GM12878 (cell line): ENCODE results near the gene TBC1D28. TPM values are rescaled to one million over a fixed set of nuclear protein-coding genes. Genes with fewer than 3 reads are reported as not detected.
"Not testable (repeated sequence)": the region's sequence is repeated elsewhere in the genome, so short reads cannot be mapped to it uniquely, and the experiment has no call there.

Experiments used
- ATAC-seq: fragments of 200-7000 bp; cut with Tn5 transposase; 3 replicates; pipeline ENCODE4 v1.9.1; 2020; ENCODE audit warnings: mild to moderate bottlenecking, moderate library complexity
- BruUV-seq: library from RNA; stranded (reverse); fragments of 400-500 nt; replicated peaks from 2 replicates; lab custom pipeline; 2021; lab: Mats Ljungman, UMichigan
- CTCF ChIA-PET: fragments of 300-600 bp; sonication (Branson Sonifier 250); formaldehyde crosslinking; extraction: SDS; loops from one replicate; lab custom pipeline; 2021; ENCODE audit warnings: inconsistent platforms; lab: Yijun Ruan, JAX
- POLR2A ChIA-PET: fragments of 350-600 bp; formaldehyde crosslinking; extraction: SDS; loops from one replicate; lab custom pipeline; 2021; ENCODE audit warnings: inconsistent platforms; lab: Charles Lee
- RAD21 ChIA-PET: fragments of 300-600 bp; sonication (Branson Sonifier 250); formaldehyde crosslinking; loops from one replicate; lab custom pipeline; 2023; ENCODE audit warnings: antibody characterized with exemption; ENCODE audit not compliant: unreplicated experiment; lab: Charles Lee
- SMC1A ChIA-PET: fragments of 300-600 bp; sonication (Branson Sonifier 250); formaldehyde crosslinking; loops from one replicate; lab custom pipeline; 2023; ENCODE audit not compliant: unreplicated experiment, uncharacterized antibody; lab: Charles Lee
- DNase-seq: peaks from one replicate; pipeline ENCODE4 v3.0.0-alpha.2; 2011; ENCODE audit warnings: low read depth, low spot score
- FAIRE-seq: peaks from 3 replicates; lab custom pipeline; 2011; peaks lifted over from hg19 to GRCh38; lab: Jason Lieb, UNC
- H2AFZ ChIP-seq: 2 replicates; pipeline ENCODE4 v1.6.0; 2011; ENCODE audit warnings: low read depth, low read length, control low read depth; ENCODE audit not compliant: control insufficient read depth
- H3K27ac ChIP-seq: 2 replicates; pipeline ENCODE4 v1.5.1; 2011; ENCODE audit warnings: control low read depth; ENCODE audit not compliant: control insufficient read depth, insufficient read depth
- H3K27me3 ChIP-seq, 2 experiments: replicated peaks in 1 of 2; 2 replicates each; pipeline versions ENCODE4 v1.6.0 to v1.6.1; 2011; ENCODE audit warnings: low read length in 1 of 2; ENCODE audit not compliant: control insufficient read depth in 2 of 2, insufficient read depth in 2 of 2
- H3K36me3 ChIP-seq, 2 experiments: 2 replicates each; pipeline ENCODE4 v1.5.1; 2011; ENCODE audit warnings: low read length in 1 of 2; ENCODE audit not compliant: control insufficient read depth in 2 of 2, insufficient read depth in 2 of 2
- H3K4me1 ChIP-seq: 2 replicates; pipeline ENCODE4 v1.6.1; 2011; ENCODE audit warnings: mild to moderate bottlenecking, low read length, moderate library complexity, mixed read lengths; ENCODE audit not compliant: control insufficient read depth, insufficient read depth
- H3K4me2 ChIP-seq: 2 replicates; pipeline ENCODE4 v1.6.0; 2011; ENCODE audit warnings: control low read depth; ENCODE audit not compliant: control insufficient read depth, insufficient read depth
- H3K4me3 ChIP-seq: fragments of 200-600 bp; sonication (generic); 2 replicates; pipeline ENCODE4 v1.5.1; 2016
- H3K79me2 ChIP-seq: 2 replicates; pipeline ENCODE4 v1.6.0; 2011; ENCODE audit warnings: low read length; ENCODE audit not compliant: control insufficient read depth, insufficient read depth
- H3K9ac ChIP-seq: 2 replicates; pipeline ENCODE4 v1.8.0; 2011; ENCODE audit warnings: low read length, control low read depth, mixed read lengths; ENCODE audit not compliant: control insufficient read depth, insufficient read depth
- H3K9me3 ChIP-seq: replicated peaks from 3 replicates; pipeline ENCODE4 v1.5.1; 2011; ENCODE audit warnings: mild to moderate bottlenecking, low read length; ENCODE audit not compliant: control insufficient read depth, insufficient read depth
- H4K20me1 ChIP-seq: 2 replicates; pipeline ENCODE4 v1.6.0; 2011; ENCODE audit not compliant: control insufficient read depth, insufficient read depth
- IKZF1 ChIP-seq: fragments of 450-650 bp; conservative IDR thresholded peaks from 2 replicates; pipeline ENCODE4 v1.6.1; 2017; ENCODE audit warnings: antibody characterized with exemption, mild to moderate bottlenecking
- POU2F2 ChIP-seq: IDR thresholded peaks from 3 replicates; pipeline ENCODE4 v1.6.1; 2011; ENCODE audit warnings: low read depth, mild to moderate bottlenecking, low read length, borderline replicate concordance
- RB1 ChIP-seq: fragments of 450-650 bp; formaldehyde crosslinking; IDR thresholded peaks from 2 replicates; pipeline ENCODE4 v1.6.1; 2017; ENCODE audit warnings: mild to moderate bottlenecking, borderline replicate concordance
- RELA ChIP-seq: fragments of 450-650 bp; IDR thresholded peaks from 2 replicates; pipeline ENCODE4 v1.8.0; 2014; ENCODE audit warnings: borderline replicate concordance; ENCODE audit not compliant: partially characterized antibody
- SMARCA5 ChIP-seq: fragments of 450-650 bp; IDR thresholded peaks from 2 replicates; pipeline ENCODE4 v1.6.1; 2017; ENCODE audit warnings: mild to moderate bottlenecking
- SMC3 ChIP-seq: IDR thresholded peaks from 2 replicates; pipeline ENCODE4 v1.6.1; 2011; ENCODE audit warnings: low read length, improper control_type of control experiment, borderline replicate concordance
- WGBS: methylation state at CpG from one replicate; pipeline ENCODE4 v1.1.6; 2016; ENCODE audit warnings: low lambda C conversion rate; ENCODE audit not compliant: insufficient replicate concordance, insufficient coverage; ENCODE audit errors: missing lambda C conversion rate; 5-methylcytosine and 5-hydroxymethylcytosine counted together
- in situ Hi-C: fragments of 300-500 bp; cut with MboI; formaldehyde crosslinking; loops from 9 replicates; pipeline ENCODE4 v1.14.3; 2018; ENCODE audit warnings: mixed read lengths
- intact Hi-C: fragments of 100-400 bp; cut with micrococcal nuclease; formaldehyde crosslinking; loops from one replicate; pipeline ENCODE4 v1.14.2; 2022; ENCODE audit not compliant: unreplicated experiment
- polyA plus RNA-seq, 11 experiments: library from polyadenylated mRNA; depleted of rRNA in 4 of 11; unstranded in 6 of 11; stranded (reverse) in 5 of 11; fragments of >200 nt; fragmentation: Nextera tagmentation in 4 of 11; fragmentation: Illumina TruSeq in 1 of 11; extraction: Ambion mirVana in 4 of 11; extraction: Trizol in 1 of 11; gene quantifications; 1 replicate in 1 of 11; 2 replicates in 10 of 11; pipeline versions ENCODE4 v1.2.1 to v1.2.3, GENCODE V29; 2011 to 2016; ENCODE audit warnings: inconsistent platforms in 2 of 11, missing spikeins in 2 of 11, low read depth in 1 of 11
- total RNA-seq, 4 experiments: library from RNA; depleted of rRNA in 3 of 4; stranded (reverse); fragments of >200 nt in 3 of 4; fragmentation: Illumina TruSeq in 1 of 4; extraction: Trizol in 1 of 4; gene quantifications; 2 replicates each; pipeline versions ENCODE4 v1.2.1 to v1.2.3, GENCODE V29; 2013 to 2021
- TF ChIP-seq, protein P1 (sequence below): fragments of 150-350 bp; IDR thresholded peaks from 2 replicates; pipeline ENCODE4 v1.6.1; 2014; ENCODE audit warnings: mild to moderate bottlenecking, low read depth, low read length
- TF ChIP-seq, protein P2 (sequence below): fragments of 450-650 bp; IDR thresholded peaks from 2 replicates; pipeline ENCODE4 v1.6.1; 2017; ENCODE audit warnings: mild to moderate bottlenecking, moderate library complexity

The TBC1D28 gene
- total and polyA plus RNA-seq, 10 of the 15 experiments (the other 5 are each of a cell fraction or from before 2014, with no cell fraction given): not detected

DNA sequence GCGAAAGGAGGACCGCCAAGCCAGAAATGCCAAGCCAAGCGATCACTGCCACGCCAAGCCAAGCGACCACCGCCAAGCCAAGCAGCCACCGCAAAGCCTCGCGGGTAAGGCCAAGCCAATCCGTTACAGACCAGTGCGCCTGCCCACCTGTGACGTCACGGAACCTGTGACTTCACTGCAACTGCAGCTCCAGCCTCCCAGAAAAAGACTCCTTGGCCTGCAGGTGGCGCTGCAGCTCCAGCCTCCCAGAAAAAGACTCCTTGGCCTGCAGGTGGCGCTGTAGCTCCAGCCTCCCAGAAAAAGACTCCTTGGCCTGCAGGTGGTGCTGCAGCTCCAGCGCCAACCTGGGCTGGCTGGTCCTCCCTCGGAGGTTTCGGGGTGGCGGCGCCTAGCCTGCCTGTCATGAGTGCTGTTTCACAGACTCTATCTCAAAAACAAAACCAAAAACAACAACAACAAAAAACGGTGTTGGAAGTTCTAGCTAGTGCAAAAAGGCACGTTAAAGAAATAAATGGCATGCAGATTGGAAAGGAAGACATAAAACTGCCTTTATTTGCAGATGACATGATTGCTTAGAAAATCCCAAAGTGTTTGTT lies 18.6 kb downstream of the TBC1D28 start (continued):
- TF ChIP-seq, protein P1, sequence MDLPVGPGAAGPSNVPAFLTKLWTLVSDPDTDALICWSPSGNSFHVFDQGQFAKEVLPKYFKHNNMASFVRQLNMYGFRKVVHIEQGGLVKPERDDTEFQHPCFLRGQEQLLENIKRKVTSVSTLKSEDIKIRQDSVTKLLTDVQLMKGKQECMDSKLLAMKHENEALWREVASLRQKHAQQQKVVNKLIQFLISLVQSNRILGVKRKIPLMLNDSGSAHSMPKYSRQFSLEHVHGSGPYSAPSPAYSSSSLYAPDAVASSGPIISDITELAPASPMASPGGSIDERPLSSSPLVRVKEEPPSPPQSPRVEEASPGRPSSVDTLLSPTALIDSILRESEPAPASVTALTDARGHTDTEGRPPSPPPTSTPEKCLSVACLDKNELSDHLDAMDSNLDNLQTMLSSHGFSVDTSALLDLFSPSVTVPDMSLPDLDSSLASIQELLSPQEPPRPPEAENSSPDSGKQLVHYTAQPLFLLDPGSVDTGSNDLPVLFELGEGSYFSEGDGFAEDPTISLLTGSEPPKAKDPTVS: 0 out of 2 replicates have a peak, but pooled peaks have one; percentile 31
- TF ChIP-seq, protein P2, sequence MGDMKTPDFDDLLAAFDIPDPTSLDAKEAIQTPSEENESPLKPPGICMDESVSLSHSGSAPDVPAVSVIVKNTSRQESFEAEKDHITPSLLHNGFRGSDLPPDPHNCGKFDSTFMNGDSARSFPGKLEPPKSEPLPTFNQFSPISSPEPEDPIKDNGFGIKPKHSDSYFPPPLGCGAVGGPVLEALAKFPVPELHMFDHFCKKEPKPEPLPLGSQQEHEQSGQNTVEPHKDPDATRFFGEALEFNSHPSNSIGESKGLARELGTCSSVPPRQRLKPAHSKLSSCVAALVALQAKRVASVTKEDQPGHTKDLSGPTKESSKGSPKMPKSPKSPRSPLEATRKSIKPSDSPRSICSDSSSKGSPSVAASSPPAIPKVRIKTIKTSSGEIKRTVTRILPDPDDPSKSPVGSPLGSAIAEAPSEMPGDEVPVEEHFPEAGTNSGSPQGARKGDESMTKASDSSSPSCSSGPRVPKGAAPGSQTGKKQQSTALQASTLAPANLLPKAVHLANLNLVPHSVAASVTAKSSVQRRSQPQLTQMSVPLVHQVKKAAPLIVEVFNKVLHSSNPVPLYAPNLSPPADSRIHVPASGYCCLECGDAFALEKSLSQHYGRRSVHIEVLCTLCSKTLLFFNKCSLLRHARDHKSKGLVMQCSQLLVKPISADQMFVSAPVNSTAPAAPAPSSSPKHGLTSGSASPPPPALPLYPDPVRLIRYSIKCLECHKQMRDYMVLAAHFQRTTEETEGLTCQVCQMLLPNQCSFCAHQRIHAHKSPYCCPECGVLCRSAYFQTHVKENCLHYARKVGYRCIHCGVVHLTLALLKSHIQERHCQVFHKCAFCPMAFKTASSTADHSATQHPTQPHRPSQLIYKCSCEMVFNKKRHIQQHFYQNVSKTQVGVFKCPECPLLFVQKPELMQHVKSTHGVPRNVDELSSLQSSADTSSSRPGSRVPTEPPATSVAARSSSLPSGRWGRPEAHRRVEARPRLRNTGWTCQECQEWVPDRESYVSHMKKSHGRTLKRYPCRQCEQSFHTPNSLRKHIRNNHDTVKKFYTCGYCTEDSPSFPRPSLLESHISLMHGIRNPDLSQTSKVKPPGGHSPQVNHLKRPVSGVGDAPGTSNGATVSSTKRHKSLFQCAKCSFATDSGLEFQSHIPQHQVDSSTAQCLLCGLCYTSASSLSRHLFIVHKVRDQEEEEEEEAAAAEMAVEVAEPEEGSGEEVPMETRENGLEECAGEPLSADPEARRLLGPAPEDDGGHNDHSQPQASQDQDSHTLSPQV: peak; percentile 98
- TF ChIP-seq SMARCA5: peak; percentile 99
- peak; percentile 95; the same call in 1 of the 2 replicates for TF ChIP-seq RB1
- TF ChIP-seq RELA: peak; percentile 89
- peak; percentile 59; the same call in 1 of the 2 replicates for TF ChIP-seq SMC3
- peak; percentile 36; the same call in 1 of the 2 replicates for TF ChIP-seq IKZF1
- TF ChIP-seq POU2F2: peak; percentile 54; the same call in 1 of the 3 replicates

DNA sequence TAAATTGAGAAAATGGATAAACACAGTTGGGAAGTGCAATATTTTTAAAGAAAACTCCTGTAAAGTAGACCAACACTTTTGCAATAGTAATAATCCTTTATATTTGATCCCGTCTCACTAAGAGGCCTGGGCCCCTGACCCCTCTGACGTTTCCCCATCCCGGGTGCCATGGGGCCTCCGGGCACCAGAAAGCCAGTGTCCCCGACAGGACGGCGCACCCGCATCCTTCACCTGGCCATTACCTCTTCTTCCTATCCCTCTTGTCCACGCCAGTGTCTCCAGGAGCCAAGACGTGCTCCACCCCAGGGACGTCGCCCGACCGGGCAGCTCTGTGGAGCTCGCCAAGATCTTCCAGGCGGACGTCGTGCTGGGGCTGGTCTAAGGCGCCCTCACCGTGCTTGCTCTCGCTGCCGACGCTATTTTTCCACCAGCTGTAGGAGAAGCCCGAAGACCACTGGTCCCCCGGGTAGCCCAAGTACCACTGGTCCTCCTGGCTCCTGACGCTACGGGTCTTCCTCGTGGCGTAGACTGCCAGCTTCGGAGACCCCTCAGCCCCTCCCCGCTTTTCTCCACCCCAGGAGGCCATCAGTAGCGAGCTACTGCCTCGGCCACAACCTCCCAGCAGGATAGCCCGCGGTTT lies 19.2 kb downstream of the TBC1D28 start:
- intact Hi-C loops, H3K9me3 ChIP-seq, H3K9ac ChIP-seq, H3K4me1 ChIP-seq, H3K27ac ChIP-seq, H3K4me3 ChIP-seq, H3K27me3 ChIP-seq, DNase-seq, H3K4me2 ChIP-seq, FAIRE-seq, POLR2A ChIA-PET, H3K79me2 ChIP-seq, H3K36me3 ChIP-seq, H4K20me1 ChIP-seq: not testable (repeated sequence)
- CTCF ChIA-PET: interaction anchor here (0.8 to 1.7 kb wide), 11 partner anchors 72 to 398 kb away, joined by 3 to 14 read pairs (median 3); no protein-coding TSS in a partner anchor
- ATAC-seq: peak; percentile 57
- H2AFZ ChIP-seq: peak overlapping the region; percentile 54
- TSS peak; percentile 62 for BruUV-seq
- SMC1A ChIA-PET: interaction anchor here (1.0 kb wide), 1 partner anchor 274 kb away, joined by 3 read pairs; no protein-coding TSS in a partner anchor
- WGBS: 13% methylated on average over 17 of the region's 35 CpGs
- in situ Hi-C loops: loop anchor here (25.0 kb wide), 1 partner anchor 237 kb away; the partner anchor contains the start of gene PRPSAP2
- RAD21 ChIA-PET: interaction anchor here (0.7 to 1.2 kb wide), 2 partner anchors 336 to 376 kb away, joined by 3 to 6 read pairs; no protein-coding TSS in a partner anchor

DNA sequence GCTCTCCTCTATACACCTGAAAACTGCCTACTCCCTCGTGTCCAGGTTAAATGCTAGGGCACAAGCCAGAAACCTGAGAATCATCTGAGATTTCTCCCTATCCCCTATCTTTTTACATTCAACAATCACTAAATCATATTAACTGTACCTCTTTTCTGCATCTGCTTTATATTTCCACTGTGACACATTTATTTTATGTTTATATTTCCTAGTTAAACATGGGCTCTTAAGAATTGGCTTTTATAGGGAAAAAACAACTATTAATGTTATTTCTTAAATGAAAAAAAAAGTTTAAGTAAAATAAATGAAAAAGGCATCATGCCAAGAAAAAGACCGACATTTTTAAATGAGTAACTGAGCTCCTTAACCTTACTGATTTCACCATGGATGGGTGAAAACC lies 26.6 kb downstream of the TBC1D28 start:
- BruUV-seq, H3K27ac ChIP-seq, intact Hi-C loops, H3K9ac ChIP-seq, POLR2A ChIA-PET, SMC1A ChIA-PET, DNase-seq, H2AFZ ChIP-seq, H3K79me2 ChIP-seq, H3K9me3 ChIP-seq, CTCF ChIA-PET, ATAC-seq, H3K27me3 ChIP-seq, H3K4me2 ChIP-seq, H3K4me3 ChIP-seq, RAD21 ChIA-PET, FAIRE-seq, H4K20me1 ChIP-seq, H3K4me1 ChIP-seq, H3K36me3 ChIP-seq: not testable (repeated sequence)
- in situ Hi-C loops: loop anchor here (25.0 kb wide), 1 partner anchor 245 kb away; the partner anchor contains the start of gene PRPSAP2
- WGBS: 50% methylated on average over 1 of the region's 2 CpGs
